GM19351 (cell line): ENCODE measurements around the gene TMEM8B.
A peak's percentile ranks its signal among the peaks of the same experiment; 100 is the strongest.

Experiments used
- ATAC-seq: cut with Tn5 transposase; IDR thresholded peaks from one replicate; pipeline ENCODE4 v1.9.1; 2021; ENCODE audit warnings: mild to moderate bottlenecking, moderate library complexity; ENCODE audit not compliant: unreplicated experiment

TMEM8B gene

DNA sequence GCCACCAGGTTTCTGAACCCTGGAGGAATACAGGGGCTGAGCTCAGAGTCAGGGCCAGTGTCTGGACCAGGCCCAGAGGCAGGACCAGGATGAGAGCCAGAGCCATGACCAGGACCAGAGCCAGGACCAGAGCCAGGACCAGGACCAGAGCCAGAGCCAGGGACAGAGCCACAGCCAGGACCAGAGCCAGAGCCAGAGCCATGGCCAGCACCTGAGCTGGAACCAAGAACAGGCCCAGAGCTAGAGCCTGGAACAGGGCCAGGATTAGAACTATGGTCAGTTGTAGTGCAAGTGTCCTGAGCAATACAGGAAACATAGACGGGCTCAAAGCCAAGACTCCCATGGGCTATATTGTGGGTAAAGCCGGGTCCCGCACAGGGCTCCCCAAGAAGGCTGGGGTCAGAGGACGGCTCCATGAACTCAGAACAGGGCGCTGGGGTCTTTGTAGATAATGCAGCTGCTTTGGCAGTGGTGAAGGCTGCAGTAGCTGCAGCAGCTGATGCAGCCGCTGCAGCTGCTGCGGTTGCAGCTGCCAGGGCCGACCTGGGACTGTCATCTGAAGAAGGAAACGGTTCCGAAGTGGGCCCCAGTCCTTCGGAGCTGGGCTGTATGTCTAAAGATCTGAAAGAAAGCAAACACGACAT is 17.5 kb upstream of the TMEM8B start:
- no peak for ATAC-seq

DNA sequence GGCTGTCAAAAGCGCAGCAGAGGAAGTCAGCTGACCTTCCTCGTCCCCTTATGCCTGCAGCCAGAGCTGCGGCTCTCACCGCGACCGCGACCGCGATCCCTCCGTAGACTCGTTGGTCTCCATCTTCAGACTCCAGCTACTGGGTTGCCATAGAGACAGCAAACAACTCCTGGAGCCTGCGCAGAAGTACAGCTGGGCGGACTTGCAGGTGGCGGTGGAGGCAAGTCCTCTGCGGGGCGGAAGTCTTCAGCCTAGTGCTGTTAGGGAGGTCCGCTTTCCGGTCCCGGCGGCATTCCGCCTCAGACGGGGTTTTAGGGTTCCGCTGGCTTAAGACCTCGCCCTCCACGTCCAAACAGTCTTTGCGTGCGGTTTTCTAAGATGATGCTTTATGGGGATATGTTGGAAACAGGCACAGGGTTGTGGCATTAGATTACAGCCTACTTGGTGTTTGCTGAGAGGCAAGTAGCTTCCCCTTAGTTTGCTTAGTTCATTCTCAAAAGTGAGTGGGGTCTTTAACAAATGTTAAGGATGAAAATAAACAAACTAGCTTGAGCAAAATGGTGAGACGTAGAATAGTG is 16.9 kb upstream of the TMEM8B start, which contains the start of gene SPAG8:
TSS of gene SPAG8 (minus strand) at position 238 of the 578 bp plus-strand sequence. CDS start at position 123, 115 bp downstream.
- ATAC-seq, result peak; percentile 64

DNA sequence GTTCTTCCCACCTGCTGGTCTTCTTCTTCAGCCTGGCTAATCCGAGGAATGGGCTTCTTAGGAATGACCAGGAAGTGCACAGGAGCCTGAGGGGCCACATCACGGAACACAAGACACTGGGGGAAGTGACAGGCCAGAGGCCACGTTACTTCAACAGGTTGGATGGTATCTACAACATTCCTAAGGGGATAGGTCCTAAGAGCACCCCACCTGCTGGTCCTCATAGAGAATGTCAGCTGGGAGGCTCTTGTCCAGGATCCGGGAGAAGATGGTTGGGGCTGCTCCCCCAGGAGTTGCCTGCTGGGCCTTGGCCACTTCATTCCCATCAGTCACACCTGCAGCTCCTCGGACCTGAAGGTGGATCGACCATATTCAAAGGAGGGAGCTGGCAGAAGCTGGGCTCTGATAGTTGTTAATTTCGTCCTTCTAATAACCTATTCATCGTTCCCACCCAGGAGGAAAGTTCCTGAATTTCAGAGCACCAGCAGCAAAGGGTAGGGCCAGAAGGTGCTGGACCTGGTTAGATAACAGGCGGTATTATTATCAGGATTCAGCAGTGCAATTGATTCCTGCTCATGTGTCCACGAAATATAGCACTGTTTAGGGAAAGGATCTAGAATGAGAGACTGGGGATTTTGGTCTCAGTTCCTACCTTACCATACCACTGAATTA is 15.5 kb upstream of the TMEM8B start:
- ATAC-seq, result no peak

DNA sequence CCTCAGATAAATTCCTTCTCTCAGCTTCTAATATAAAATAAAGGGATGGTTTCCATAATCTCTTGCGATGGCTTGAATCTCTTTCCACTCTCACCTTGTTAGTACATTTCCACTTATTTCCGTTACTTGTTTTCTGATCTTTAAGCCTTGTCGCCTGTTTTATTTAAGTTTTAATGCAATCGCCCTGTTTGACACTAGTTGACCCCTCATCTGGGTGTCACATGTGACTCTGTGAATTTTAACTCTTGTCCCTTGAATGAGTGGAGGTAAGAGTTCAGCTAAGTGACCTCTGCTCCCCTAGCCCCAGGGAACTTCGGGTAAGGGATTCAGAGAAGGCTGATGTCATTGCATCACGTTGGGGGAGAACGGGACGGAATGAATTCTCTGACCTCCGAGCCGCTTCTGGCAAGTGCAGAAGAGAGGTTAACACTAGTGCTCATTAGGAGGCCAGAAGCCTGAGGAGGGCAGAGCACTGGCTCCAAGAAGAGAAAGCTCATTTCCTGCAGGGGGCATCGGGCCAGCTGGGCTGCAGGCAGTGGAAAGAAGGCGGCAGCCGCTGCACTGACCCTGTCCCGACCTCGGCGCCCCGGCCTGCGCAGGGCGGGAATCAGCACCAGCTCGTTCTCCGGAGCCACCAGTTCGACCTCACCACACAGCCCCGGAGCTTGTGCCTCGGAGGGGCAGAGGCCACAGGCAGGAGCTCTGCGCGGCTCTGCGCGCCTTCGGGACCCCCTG is 14.8 kb upstream of the TMEM8B start:
- ATAC-seq, result peak; percentile 28

DNA sequence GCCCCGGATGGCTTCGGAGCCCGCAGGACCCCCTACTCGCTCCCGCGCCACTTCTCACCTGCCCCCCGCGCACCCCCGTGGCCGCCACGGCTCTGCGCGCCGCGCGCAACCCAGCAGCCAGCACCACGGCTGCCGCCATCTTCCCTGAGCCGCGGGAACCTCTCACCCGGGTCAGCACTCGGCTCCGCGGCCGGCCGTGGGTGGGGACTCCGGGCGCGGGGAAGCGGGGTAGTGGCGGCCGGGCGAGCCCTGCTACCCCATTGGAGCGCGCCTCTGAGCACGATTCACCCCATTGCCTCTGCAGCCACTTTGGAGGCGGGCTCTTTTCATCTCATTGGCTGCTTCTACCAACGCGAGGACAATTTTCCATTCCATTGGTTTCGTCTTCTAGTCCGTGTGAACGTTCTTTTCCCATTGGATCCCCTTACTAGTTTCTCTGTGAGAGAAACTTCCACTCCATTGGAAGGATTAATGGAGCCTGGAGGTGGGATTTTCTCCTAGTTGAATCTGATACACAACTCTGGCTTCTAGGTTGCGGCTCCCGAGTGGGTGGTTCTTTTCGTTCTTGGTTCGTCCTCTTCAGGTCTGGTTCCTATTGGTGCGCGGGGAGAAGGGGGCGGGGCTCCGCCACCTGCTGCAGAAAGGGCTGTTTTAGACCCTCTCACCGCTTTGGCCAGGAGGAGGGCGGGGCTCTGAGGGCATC is 14.0 kb upstream of the TMEM8B start, which contains the start of gene HINT2:
TSS of gene HINT2 (minus strand) at position 202 of the 703 bp plus-strand sequence. CDS start at position 139, 63 bp downstream.
- ATAC-seq, result peak; percentile 73

DNA sequence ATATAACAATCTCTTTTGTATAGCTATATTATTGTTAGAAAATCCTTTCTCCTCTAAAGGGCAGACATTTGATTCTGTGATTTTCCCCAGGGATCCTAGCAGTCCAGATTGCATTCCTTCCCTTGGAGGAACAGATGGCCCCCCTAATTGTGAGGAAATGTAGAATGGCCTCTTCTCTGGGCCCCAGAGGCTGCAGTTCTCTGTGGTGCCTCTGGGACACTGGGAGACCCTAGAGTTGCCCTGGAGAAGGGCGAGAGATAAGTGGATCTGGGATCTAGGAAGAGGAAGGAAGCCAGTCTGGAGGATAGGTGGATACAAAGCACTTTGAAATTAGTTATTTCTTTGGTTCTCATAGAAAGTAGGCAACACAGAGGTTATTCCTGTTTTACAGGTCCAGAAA is 12.3 kb upstream of the TMEM8B start:
- no peak for ATAC-seq

DNA sequence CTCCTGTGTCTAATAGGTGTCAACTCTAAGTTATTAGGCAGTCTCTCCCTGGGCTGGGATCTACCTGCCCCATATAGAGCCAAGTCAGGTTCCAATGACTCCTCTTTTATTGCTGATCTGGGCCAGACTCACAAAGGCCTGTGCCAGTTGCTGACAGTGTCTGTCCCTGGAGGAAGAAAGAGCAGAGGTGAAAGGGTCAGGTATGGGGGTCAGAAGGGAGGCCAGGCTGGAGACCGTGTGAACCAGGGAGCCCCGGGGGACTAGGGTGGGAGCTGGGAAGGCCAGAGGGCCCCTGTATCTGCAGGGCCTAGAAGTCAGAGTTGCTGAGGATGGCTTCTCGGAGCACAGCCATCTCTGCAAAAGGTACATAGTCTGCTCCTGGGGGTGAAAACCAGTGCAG is 10.7 kb upstream of the TMEM8B start:
- no peak for ATAC-seq

DNA sequence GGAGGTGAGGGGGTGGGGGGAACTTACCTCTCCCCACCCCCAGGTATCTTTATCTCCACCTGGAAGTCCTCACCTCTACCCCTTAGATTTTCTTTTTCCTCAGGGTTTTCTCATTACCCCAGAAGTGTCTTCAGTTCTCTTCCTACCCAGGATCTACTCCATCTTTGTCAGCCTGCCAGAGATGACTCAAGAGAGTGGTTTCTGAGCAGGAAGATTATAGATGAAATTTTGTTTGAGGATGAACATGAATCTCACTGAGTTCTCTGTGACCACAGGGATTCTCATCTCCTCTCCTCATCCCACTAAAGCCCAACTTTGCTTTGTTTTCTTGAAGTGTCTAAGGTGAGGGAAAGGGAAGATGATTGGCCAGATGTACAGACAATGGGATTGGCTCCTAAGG is 9.0 kb upstream of the TMEM8B start:
- no peak for ATAC-seq

DNA sequence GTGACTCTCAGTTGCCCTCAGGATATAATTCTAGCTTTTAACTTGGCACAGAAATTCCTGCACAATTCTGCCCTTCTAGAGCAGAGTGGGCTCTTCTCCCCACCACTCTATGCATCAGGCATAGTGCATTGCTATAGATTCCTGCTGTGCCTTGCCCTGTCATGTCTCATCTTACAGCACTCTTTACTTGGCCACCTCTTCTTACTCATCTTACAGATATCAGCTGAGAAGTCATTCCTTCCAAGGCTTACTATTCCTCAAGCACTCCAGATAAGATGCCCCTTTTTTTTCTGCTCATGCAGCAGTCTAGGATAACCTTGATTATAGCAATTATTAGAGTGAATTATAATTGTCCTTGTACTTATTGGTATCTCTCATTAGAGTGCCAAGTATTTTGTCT is 6.1 kb upstream of the TMEM8B start:
- no peak for ATAC-seq

DNA sequence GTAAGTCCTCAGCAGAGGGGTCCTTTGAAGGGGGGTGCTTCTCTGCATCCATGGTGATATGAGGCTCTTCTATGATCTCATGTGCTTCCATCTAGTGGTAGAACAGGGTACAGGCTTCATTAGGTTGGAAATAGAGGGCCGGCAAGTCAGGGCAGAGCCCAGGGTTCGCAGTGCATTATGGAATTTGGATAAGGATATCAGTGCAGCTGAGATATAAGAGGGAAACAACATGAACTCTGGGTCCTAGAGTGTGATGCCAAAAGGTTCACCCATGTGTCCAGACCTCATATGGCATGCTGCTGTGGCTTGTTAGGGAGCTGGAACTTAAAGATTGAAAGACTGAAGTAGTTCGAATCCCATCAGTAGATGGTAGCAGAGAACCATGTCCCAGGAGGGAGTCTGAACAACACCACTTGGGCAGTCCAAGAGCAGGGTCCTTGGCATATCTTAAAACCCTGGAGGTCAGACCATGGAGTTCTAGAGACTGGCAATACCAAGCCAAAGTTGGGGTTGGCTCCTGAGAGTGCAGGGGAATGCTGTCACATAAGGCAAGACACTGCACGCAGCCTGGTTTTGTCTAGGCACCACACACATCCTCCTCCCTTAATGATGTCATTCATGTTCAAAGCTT is 2.8 kb upstream of the TMEM8B start:
- ATAC-seq, result peak; percentile 48

DNA sequence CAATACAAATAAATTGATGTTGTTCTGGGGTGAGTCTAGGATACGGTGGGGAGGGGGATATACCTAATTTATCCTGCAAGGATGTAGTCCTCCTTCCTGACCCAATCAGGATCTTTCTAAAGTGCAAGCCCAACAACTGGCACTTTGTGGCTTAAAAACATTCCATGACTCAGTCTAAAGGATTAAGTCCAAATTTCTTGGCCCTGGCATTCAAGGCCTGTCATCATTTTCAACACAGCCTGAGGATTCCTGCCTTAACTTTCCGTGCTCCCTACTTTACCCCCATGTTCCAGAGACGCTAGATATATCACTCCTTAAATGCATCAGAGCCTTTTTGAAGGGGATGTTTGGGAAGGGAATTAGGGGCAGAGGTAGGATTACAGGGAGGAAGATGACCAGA is 1.5 kb upstream of the TMEM8B start:
- no peak for ATAC-seq

DNA sequence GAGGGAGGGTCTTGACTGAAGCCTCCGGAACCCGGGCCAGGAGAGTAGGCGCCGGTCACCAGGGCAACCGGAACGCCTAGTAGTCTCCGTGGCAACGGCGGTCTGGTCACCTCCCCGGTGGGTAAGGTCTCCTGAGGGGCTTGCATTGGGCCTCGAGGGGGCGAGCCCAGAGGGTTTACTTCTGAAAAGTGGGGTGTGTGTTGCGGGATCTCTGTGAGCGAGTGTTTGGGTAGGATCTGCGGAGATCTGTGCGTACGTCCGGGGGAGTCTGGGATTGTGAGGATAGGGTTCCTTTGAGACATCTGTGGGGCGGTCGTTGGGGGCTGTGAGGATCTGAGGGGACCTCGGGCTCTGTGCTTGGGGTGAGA is 328 bp upstream of the TMEM8B start, which contains the start of gene FAM221B:
TSS of gene FAM221B (minus strand) at position 17 of the 368 bp plus-strand sequence. CDS start 2,571 bp downstream, outside the sequence.
- peak; percentile 7 for ATAC-seq

DNA sequence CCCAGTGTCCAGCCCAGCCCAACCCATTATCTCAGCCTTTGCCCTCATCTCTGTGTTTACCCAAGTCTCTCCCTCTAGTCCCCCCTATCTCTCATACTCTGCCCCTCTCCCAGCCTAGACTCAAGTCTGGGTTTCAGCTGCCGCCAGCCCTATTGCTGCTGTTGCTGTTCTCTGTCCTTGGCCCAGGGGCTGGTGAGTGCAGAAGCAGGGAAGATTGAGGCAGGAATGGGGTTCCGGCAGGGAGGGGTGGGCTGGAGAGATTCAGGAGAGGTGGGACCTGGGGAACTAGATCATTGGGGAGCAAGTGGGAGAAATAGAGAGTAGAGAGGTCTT is 702 bp downstream of the TMEM8B start:
- ATAC-seq, result no peak

DNA sequence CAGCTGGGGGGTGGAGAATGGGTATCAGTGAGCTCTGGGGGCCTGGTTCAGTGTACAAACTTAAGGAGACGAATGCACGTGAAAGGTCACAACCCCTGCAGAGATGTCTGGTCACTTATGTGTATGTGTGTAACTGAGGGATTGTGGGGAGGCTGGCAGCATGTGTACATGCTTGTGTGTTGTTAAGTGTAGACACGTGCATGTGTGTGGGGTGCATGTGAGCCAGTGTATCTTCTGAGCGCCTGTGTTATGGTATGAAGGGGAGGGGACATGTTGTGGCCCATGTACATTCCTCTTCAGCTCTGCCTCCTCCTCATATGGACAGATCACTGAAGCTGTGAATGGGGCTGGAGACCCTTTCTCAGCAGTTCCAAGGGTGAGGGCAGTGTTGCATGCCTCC is 2.0 kb downstream of the TMEM8B start:
- no peak for ATAC-seq

DNA sequence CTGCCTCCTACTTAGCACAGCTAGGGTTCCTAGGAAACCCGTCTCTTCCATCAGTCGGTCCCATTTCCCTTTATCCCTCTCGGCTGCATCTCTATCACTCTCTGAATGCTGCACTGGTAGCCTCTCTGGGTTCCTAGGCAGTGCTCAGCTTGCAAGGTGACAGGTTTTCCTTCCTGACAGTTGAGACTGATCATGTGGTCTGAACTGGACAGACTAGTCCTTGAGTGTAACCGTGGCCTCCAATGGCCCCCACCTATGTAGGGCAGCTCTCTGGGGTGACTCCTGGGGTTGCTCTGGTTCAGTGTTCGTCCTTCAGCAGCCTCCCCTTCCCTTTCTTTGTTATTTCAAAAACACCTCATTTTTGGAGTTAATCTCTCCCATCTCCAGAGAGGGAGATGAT is 3.8 kb downstream of the TMEM8B start:
- ATAC-seq, result no peak

DNA sequence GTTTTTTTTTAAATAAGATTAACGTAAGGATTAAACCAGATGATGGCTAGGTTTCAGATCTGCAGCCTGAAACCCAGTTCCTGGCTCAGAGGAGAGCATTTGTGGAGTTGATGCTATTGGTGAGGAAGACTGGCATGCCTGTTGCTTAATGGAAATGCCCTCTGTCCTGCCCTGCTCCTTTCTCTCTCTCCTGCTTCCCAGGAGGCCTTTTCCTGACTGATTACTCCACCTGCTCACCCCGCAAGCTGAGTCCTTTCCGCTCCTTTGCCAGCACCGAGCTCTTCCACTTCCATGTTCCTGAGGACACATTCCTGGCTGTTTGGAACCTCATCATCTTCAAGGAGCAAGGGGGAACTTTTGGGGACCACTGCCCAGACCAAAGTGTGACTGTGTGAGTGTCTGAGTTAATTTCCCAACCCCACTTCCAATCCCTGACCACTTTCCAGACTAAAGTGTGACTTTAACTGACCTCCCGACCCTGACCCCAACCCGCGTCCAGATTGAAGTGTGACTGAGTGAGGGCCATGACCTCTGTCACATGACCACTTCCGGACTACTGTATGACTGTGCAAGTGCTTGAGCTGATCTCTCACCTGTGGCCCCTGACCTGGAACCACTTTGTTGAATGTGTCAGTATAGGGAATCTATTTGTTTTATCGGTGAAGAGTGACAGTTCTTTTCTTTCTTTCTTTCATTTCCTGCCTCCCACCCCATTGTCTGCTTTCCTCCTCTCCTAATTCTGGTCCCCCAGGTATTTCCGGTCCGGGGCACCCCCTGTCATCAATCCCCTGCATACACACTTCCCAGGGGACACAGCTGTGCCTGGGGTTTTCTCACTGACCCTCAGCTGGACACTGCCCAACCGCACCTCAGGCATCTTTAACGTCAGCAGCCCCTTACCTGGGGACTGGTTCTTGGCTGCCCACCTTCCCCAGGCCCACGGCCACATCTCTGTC is 5.5 kb downstream of the TMEM8B start:
- ATAC-seq, result no peak

DNA sequence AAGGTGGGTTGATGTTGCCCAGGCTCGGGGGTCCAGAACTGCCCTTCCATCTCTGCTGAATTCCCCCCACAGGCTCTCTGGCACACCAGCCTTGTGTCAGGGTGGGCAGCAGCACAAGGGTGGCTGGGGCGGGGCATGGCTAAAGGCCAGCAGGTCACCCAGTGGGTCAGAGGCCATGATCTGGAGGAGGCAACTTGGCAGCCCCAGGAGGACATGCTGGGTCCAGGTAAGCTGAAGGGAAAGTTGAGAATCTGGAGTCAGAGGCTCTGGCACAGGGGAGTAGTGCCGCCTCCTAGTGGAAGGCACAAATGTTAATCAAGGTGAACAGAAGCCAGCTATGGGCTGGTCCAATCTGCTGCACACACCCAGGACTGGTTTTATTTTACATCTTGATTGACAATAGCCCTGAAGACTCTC is 6.2 kb downstream of the TMEM8B start:
- ATAC-seq, result no peak

DNA sequence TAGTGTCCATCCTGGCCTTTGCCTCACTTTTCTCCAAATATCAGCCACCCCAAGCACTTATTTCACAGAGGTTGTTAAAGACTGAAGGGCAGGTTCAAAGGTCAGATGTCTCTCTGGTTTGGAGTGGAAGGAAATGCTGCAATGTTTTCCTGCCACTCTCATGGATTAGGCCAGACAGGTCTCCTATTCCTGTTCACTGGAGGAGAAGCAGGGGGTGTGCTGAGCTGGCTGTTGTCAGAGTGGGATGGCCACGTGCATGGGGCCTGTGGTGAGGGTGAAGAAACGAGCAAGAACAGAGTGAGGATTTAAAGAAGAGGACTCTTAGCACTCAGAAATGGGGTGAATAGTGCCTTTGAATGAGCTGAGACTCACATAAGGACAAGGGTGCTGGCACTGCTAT is 6.7 kb downstream of the TMEM8B start:
- no peak for ATAC-seq

DNA sequence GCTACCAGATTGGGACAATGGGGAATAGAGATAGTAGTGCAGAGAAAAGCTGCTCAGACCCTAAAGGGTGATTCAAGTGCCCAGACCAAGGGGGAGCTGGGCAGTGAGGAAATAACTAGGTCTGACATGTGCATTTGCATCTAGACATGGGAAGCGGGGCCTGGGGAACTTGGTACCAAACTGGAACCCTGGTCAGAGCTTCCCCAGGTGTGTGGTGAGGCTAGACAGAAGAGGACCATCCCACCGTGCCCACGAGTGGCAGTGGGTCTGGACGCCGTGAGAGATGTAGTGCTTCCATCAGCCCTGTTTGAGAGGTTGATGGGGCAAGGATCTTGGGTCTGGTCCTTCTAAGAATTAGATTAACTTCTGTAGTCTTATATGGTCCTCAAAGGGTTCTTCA is 7.6 kb downstream of the TMEM8B start:
- ATAC-seq, result no peak
